Endodermal cell (in vitro differentiated cells): ENCODE data around the gene TCEAL5. TPM values are rescaled to one million over a fixed set of nuclear protein-coding genes. Genes with fewer than 3 reads are reported as not detected.

Experiments used
- DNase-seq: peaks from one replicate; pipeline ENCODE4 v3.0.0-alpha.2; 2017
- H3K27ac ChIP-seq: 2 replicates; pipeline ENCODE4 v1.5.1; 2013; ENCODE audit warnings: mild to moderate bottlenecking, low read depth, low read length, moderate library complexity
- H3K27me3 ChIP-seq: 2 replicates; pipeline ENCODE4 v1.6.1; 2013; ENCODE audit warnings: mild to moderate bottlenecking, low read length, moderate library complexity; ENCODE audit not compliant: insufficient read depth, control insufficient read depth, poor library complexity, severe bottlenecking
- H3K36me3 ChIP-seq: 2 replicates; pipeline ENCODE4 v1.7.0; 2013; ENCODE audit warnings: mild to moderate bottlenecking, low read length, moderate library complexity; ENCODE audit not compliant: control insufficient read depth, insufficient read depth
- H3K4me1 ChIP-seq: one replicate; pipeline ENCODE4 v1.7.0; 2013; ENCODE audit warnings: low read length; ENCODE audit not compliant: control insufficient read depth, insufficient read depth
- H3K4me3 ChIP-seq: 2 replicates; pipeline ENCODE4 v1.5.1; 2013; ENCODE audit warnings: mild to moderate bottlenecking, low read length, moderate library complexity
- H3K9ac ChIP-seq: 2 replicates; pipeline ENCODE4 v1.6.1; 2013; ENCODE audit warnings: mild to moderate bottlenecking, low read length, moderate library complexity; ENCODE audit not compliant: poor library complexity, severe bottlenecking; ENCODE audit errors: extremely low read depth
- H3K9me3 ChIP-seq: 2 replicates; pipeline ENCODE4 v1.6.1; 2013; ENCODE audit warnings: mild to moderate bottlenecking, low read length, moderate library complexity; ENCODE audit not compliant: control insufficient read depth
- H3K27ac Mint-ChIP-seq: 2 replicates; pipeline ENCODE4 v1.8.0; 2020; ENCODE audit warnings: mixed read lengths
- H3K27me3 Mint-ChIP-seq: 2 replicates; pipeline ENCODE4 v1.8.0; 2021; ENCODE audit warnings: mild to moderate bottlenecking, mixed read lengths; ENCODE audit not compliant: insufficient read depth
- H3K36me3 Mint-ChIP-seq: 2 replicates; pipeline ENCODE4 v1.8.0; 2020; ENCODE audit warnings: low read depth, mixed read lengths
- H3K4me1 Mint-ChIP-seq: 2 replicates; pipeline ENCODE4 v1.8.0; 2020; ENCODE audit warnings: mixed read lengths
- H3K4me3 Mint-ChIP-seq: 2 replicates; pipeline ENCODE4 v1.8.0; 2020; ENCODE audit warnings: mild to moderate bottlenecking, moderate library complexity, mixed read lengths
- H3K9me3 Mint-ChIP-seq: 2 replicates; pipeline ENCODE4 v1.8.0; 2020; ENCODE audit warnings: mild to moderate bottlenecking, mixed read lengths
- CTCF ChIP-seq: fragments of 200-600 bp; sonication (generic); conservative IDR thresholded peaks from 2 replicates; pipeline ENCODE4 v1.5.0; 2021; ENCODE audit warnings: antibody characterized with exemption, mild to moderate bottlenecking
- WGBS, 2 experiments: methylation state at CpG; one replicate each; pipeline versions ENCODE4 v1.1.5 to v1.1.7; 2013; ENCODE audit warnings: missing lambda C conversion rate in 2 of 2, mixed read lengths in 1 of 2; ENCODE audit not compliant: insufficient coverage in 1 of 2, insufficient read length in 1 of 2; 5-methylcytosine and 5-hydroxymethylcytosine counted together
- total RNA-seq, 2 donors: library from RNA; stranded (reverse); fragmentation: NEBNext Ultra II Directional in 1 of 2; extraction: Animal tissue kit (Norgen Biotek cat#: 25700) in 1 of 2; gene quantifications; 2 replicates in 1 of 2; 3 replicates in 1 of 2; pipeline ENCODE4 v1.2.1, GENCODE V29; 2021

The TCEAL5 gene
- total RNA-seq, 2 donors from 2014 or later, result 0.22 to 4.4 TPM

- Mint-ChIP-seq H3K27me3 (no peaks in the 10 kb centered on the region), H3K4me1 (peaks cover 31% of the 10 kb centered on the region), H3K36me3 (peaks cover 12% of the 10 kb centered on the region), H3K4me3 (peak overlapping the region; percentile 93), H3K9me3 (peaks cover 6% of the 10 kb centered on the region), H3K27ac (peak overlapping the region; percentile 97)
- Histone ChIP-seq H3K36me3 (peaks cover 11% of the 10 kb centered on the region), H3K27ac (peak overlapping the region; percentile 86), H3K4me3 (peak overlapping the region; percentile 91), H3K27me3 (no peaks in the 10 kb centered on the region), H3K9me3 (no peaks in the 10 kb centered on the region), H3K4me1 (no peaks in the 10 kb centered on the region), H3K9ac (peak overlapping the region; percentile 87)
- 0% methylated on average over 22 of the region's 22 CpGs; no CpG with 5 or more reads in 1 of the 2 experiments for WGBS, 2 experiments
- peak; percentile 98 for DNase-seq
- no peak for TF ChIP-seq CTCF
Measured at GRCh38 chrX:103254171-103254824, 22.3 kb downstream of the TCEAL5 start.

GRCh38 chrX:103253608-103254007 lies 22.9 kb downstream of the TCEAL5 start:
- Mint-ChIP-seq H3K27ac (peak overlapping the region; percentile 97), H3K9me3 (peaks cover 6% of the 10 kb centered on the region), H3K4me3 (peak overlapping the region; percentile 93), H3K4me1 (peaks cover 31% of the 10 kb centered on the region), H3K36me3 (peaks cover 12% of the 10 kb centered on the region), H3K27me3 (no peaks in the 10 kb centered on the region)
- Histone ChIP-seq H3K4me3 (peak overlapping the region; percentile 91), H3K27ac (no peak overlapping the region), H3K27me3 (no peaks in the 10 kb centered on the region), H3K9ac (peak overlapping the region; percentile 87), H3K9me3 (no peaks in the 10 kb centered on the region), H3K36me3 (peaks cover 11% of the 10 kb centered on the region), H3K4me1 (no peaks in the 10 kb centered on the region)
- WGBS, 2 experiments, result 29 to 31% methylated on average over 5 to 7 of the region's 8 CpGs
- peak; percentile 57 for DNase-seq
- no peak for TF ChIP-seq CTCF

- Mint-ChIP-seq H3K36me3 (peaks cover 12% of the 10 kb centered on the region), H3K27ac (no peak overlapping the region), H3K4me3 (no peak overlapping the region), H3K9me3 (peaks cover 6% of the 10 kb centered on the region), H3K4me1 (peaks cover 26% of the 10 kb centered on the region), H3K27me3 (peaks cover 6% of the 10 kb centered on the region)
- Histone ChIP-seq H3K4me1 (no peaks in the 10 kb centered on the region), H3K4me3 (no peak overlapping the region), H3K9ac (no peak overlapping the region), H3K27me3 (no peaks in the 10 kb centered on the region), H3K27ac (no peak overlapping the region), H3K9me3 (no peaks in the 10 kb centered on the region), H3K36me3 (peaks cover 11% of the 10 kb centered on the region)
- TF ChIP-seq CTCF, result peak; percentile 18
- WGBS, 2 experiments, result 95% methylated on average over 4 of the region's 5 CpGs; no CpG with 5 or more reads in 1 of the 2 experiments
- peak; percentile 53 for DNase-seq
Measured at GRCh38 chrX:103250977-103251376, 25.6 kb downstream of the TCEAL5 start.
